Mesothelial cell of epicardium (in vitro differentiated cells): ENCODE results near the gene SLC35A2. TPM values are rescaled to one million over a fixed set of nuclear protein-coding genes. Genes with fewer than 3 reads are reported as not detected.

Source experiments
- DNase-seq, 2 experiments: peaks; one replicate each; pipeline ENCODE4 v3.0.0; 2021; ENCODE audit warnings: low spot score in 2 of 2; ENCODE audit not compliant: unreplicated experiment in 2 of 2
- H3K27ac Mint-ChIP-seq: 2 replicates; pipeline ENCODE4 v1.8.0; 2021; ENCODE audit warnings: mixed read lengths
- H3K27me3 Mint-ChIP-seq: 2 replicates; pipeline ENCODE4 v1.8.0; 2021; ENCODE audit warnings: low read depth, mixed read lengths
- H3K36me3 Mint-ChIP-seq: 2 replicates; pipeline ENCODE4 v1.8.0; 2021; ENCODE audit warnings: mixed read lengths
- H3K4me1 Mint-ChIP-seq: 2 replicates; pipeline ENCODE4 v1.8.0; 2021; ENCODE audit warnings: mixed read lengths
- H3K4me3 Mint-ChIP-seq: 2 replicates; pipeline ENCODE4 v1.8.0; 2021; ENCODE audit warnings: mild to moderate bottlenecking, moderate library complexity, mixed read lengths
- H3K9me3 Mint-ChIP-seq: 2 replicates; pipeline ENCODE4 v1.8.0; 2021; ENCODE audit warnings: mixed read lengths
- total RNA-seq: library from RNA; stranded (reverse); gene quantifications from 3 replicates; pipeline ENCODE4 v1.2.1, GENCODE V29; 2021
- TF ChIP-seq, protein P1 (sequence below): fragments of 200-600 bp; sonication (generic); IDR thresholded peaks from one replicate; pipeline ENCODE4 v1.5.0; 2021; ENCODE audit warnings: antibody characterized with exemption; ENCODE audit not compliant: unreplicated experiment

SLC35A2 gene
- total RNA-seq, 1 donor from 2014 or later, result 43.8 TPM

DNA sequence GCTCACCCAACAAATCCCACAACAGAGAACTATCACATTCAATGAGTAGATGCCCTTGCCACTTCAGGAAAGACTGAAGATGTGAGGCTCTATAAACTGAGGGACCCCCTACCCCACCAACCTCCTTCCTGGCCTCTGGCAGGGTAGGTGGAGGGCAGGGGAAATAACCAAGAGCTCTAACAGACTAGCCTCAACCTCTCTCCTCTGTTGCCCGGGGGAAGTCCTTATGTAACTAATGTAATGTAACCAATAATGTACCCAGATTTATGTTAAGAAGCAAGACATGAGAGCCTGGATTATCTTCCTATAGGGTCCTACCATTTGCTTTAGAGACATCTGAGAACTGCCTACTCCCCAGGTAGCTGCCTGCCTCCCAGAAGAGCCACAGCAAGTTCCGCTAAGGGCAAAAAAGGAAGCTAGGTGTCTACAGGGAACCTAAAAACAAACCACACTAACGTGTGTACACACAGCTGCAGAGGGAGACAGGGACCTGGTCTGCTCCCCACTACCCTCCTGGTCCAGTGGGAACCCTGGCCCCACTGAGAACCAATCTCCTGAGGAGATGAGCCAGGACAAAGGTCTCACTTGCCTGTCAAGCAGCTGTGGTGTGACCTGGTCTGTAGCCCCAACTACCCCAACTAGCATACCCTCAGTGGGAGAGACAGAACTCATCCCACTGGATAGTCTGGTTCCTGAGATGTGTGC is 28.2 kb upstream of the SLC35A2 start:
- Mint-ChIP-seq H3K36me3 (peaks cover 9% of the 10 kb centered on the region), H3K9me3 (peaks cover 23% of the 10 kb centered on the region), H3K27me3 (no peaks in the 10 kb centered on the region), H3K4me1 (no peaks in the 10 kb centered on the region), H3K27ac (no peak overlapping the region), H3K4me3 (no peak overlapping the region)
- TF ChIP-seq, protein P1, sequence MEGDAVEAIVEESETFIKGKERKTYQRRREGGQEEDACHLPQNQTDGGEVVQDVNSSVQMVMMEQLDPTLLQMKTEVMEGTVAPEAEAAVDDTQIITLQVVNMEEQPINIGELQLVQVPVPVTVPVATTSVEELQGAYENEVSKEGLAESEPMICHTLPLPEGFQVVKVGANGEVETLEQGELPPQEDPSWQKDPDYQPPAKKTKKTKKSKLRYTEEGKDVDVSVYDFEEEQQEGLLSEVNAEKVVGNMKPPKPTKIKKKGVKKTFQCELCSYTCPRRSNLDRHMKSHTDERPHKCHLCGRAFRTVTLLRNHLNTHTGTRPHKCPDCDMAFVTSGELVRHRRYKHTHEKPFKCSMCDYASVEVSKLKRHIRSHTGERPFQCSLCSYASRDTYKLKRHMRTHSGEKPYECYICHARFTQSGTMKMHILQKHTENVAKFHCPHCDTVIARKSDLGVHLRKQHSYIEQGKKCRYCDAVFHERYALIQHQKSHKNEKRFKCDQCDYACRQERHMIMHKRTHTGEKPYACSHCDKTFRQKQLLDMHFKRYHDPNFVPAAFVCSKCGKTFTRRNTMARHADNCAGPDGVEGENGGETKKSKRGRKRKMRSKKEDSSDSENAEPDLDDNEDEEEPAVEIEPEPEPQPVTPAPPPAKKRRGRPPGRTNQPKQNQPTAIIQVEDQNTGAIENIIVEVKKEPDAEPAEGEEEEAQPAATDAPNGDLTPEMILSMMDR, result no peak
- no peak for DNase-seq

DNA sequence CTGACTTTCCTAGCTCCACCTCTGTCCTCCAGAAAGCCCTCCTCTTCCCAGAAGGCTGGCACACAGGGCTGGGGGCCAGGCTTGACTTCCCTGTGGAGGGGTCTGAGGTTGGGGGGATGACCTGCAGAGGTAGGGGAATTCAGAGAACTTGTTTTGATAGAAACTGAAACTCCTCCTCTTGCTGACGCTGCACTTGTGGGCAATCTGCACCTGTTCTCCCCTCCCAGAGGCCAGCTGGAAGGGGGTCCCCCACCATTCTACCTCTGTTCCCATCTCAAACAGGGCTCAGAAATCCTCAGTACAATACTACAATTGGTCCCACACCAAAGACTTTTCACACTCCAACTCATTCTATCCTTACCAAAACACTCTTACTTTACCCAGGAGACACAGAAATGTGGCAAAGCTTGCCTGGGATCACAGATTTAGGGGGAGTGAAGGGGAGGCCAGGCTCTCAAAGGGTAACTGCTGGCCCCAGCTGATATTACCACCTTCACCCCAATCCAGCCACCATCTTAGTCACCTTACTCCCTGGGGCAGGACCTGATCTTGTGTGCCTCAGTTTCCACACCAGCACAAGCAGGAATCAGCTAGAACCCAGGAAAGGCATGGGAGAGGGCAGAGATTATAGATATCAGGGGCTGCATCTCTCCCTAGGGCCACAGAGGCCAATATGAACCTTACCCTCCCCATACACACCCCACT is 27.4 kb upstream of the SLC35A2 start:
- H3K4me1 Mint-ChIP-seq, result no peaks in the 10 kb centered on the region

DNA sequence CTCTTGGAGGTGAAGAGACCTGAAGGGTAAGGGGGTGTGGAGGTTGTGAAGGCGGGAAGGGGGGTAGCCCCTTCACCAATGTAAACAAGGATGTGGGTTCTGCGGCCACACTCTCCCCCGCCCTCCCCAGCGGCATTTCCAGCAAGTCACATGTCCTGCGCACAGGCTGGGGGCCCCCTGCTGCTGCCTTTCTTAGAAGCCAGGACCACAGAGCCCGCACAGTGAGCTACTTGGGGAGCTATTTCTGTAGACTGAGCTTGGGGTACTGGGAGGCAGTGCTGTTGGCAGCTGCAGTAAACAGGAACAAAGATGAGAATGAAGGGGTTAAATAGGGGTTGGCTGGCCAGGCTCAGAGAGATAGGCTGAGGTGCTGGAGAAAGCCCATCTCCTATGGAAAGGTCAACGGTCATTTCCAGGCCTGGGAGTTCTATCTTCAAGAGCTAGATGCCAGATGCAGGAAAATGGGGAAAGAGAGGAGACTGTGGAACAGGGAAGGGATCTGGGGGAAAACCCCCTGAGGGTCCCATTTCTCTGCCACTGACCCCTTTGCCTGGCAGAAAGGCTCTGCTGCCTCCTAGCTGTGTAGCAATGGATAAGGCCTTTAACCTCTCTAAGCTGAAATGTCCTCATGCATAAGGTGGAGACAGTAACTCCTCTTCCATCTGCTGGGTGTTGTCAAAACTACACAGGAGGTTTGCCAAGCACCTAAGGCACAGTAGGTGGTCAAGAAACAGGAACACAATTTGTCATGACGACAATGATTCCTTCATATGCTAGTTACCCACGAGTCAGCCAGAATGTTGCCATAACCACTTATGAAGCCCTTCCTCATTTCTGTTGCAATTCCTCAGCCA is 25.8 kb upstream of the SLC35A2 start:
- DNase-seq, result no peak
- H3K36me3 Mint-ChIP-seq, result peaks cover 25% of the 10 kb centered on the region
- TF ChIP-seq, protein P1, result no peak
- H3K9me3 Mint-ChIP-seq, result peaks cover 20% of the 10 kb centered on the region
- no peak overlapping the region for H3K4me3 Mint-ChIP-seq
- no peaks in the 10 kb centered on the region for H3K27me3 Mint-ChIP-seq
- H3K4me1 Mint-ChIP-seq, result no peaks in the 10 kb centered on the region
- no peak overlapping the region for H3K27ac Mint-ChIP-seq

More for the DNA sequence above, 27.4 kb upstream of the SLC35A2 start:
- Mint-ChIP-seq H3K9me3 (peaks cover 25% of the 10 kb centered on the region), H3K36me3 (peaks cover 17% of the 10 kb centered on the region), H3K4me3 (no peak overlapping the region), H3K27me3 (no peaks in the 10 kb centered on the region), H3K27ac (no peak overlapping the region)
- DNase-seq, result no peak
- TF ChIP-seq, protein P1, result no peak

DNA sequence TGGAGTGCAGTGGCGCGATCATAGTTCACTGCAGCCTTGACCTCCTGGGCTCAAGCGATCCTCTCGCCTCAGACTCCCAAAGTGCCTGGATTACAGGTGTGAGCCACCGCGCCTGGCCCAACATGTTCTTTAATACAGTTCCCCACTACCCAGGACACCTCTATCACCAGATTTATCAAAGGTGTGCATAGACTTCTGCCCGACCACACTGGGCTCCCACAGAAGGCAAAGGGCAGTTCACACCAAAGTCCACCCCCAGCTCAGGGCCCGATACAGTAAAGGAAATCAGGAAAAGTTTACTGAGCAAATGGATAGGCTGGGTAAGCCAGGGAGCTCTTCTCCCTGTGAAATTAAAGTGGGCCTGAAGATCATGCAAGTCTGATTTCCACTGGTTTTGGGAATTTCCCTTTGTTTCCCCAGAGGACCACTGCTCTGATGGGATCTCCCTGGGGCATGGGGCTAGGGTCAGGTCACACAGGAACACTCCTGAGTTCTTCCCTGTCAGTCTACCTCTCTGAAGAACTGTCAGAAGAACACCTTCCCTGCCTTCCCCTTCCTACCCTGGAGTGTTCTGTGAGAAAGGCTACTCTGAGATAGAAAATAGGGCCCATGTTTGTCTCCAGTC is 25.1 kb upstream of the SLC35A2 start:
- Mint-ChIP-seq H3K27me3 (no peaks in the 10 kb centered on the region), H3K4me3 (no peak overlapping the region), H3K9me3 (peaks cover 18% of the 10 kb centered on the region), H3K27ac (no peak overlapping the region), H3K4me1 (no peaks in the 10 kb centered on the region), H3K36me3 (peaks cover 23% of the 10 kb centered on the region)
- TF ChIP-seq, protein P1, result no peak
- no peak for DNase-seq

DNA sequence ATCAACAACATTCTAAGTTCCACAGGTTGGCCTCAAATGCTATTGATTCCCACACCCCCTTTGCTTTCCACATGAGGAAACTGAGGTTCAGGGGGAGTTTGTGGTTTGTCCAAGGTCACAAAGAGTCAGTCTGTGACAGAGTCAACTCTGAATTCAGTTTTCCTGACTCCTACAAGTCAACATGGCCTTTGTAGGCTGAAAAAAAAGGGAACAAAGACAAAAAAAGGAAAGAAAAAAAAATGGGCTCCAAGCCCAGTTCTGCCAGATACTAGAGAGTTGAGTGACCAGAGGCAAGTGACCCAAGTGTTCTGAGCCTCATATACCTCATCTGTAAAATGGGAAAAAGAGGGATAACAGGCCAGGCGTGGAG is 23.8 kb upstream of the SLC35A2 start:
- TF ChIP-seq, protein P1, result no peak
- Mint-ChIP-seq H3K27ac (no peak overlapping the region), H3K4me3 (no peak overlapping the region), H3K4me1 (no peaks in the 10 kb centered on the region), H3K9me3 (peaks cover 23% of the 10 kb centered on the region), H3K27me3 (no peaks in the 10 kb centered on the region), H3K36me3 (peaks cover 27% of the 10 kb centered on the region)
- no peak for DNase-seq
